DMS153 treated with DMSO at 0.1 percent for 48 hours (cell line): ENCODE data around the gene KCNN3.

Experiments
- DNase-seq: peaks from one replicate; lab custom pipeline; 2025; ENCODE audit not compliant: unreplicated experiment; lab: John Stamatoyannopoulos, UW

KCNN3 gene

DNA sequence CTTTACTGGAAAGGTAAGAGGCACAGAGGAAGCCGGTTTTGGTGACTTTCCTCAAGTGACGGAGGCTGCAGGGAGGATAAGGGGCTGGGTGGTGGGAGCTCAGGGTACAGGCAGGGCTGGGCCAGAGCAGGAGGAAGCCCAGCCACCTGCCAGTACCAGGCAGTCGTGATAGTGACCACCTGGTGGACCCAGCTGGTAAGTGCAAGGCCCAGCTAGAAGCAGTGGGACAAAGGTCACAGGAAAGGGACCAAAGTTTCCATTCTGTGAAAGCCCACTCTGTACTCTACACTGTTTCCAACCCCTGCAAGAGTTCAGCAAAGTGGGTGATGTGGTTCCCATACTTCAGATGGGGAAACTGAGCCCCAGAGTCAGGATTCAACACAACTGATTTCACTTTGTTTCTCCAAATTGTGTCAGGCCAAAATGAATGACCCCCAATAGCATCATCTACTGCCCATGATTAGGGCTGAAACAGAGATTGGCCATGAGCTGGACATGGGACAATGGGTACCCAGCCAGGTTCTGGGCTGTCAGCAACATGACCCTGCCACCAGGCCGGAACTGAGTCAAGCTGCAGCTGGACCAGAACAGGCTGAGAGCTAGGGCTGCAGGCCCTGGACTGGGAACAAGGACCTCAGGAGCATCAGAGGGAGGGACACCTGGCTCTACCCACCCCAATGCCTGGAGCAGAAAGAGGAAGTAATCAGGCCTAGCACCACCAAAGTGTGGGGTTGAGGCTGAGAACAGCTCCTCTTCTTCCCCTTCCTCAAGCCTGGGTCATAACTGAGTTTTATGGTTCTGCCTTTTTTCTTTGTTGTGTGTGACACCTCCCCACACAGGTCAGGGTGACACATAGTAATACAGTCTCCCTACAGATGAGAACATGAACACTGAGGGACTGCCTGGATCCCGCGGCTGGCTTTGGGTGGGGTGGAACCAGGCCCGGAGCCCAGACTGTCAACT is 50.2 kb downstream of the KCNN3 start:
- peak; percentile 18 for DNase-seq

DNA sequence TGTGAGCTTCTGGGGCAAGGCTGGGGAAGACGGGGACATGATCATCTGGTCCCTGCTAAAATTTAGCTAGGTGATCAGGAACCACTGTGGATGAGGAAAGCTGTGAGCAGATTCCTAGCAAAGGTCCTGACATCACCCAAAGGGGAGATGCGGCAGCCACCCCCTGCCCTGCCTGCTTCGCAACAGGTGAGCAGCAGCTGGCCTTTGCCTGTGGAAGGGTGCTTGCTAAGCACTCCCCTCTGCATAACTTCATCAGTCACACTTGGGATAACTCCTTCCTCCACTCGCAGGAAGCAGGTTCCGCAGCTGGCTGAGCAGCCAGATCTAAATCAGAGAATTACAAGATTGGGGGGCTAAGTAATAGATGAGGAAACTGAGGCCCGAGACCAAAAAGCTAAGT is 51.2 kb downstream of the KCNN3 start:
- DNase-seq, result no peak

DNA sequence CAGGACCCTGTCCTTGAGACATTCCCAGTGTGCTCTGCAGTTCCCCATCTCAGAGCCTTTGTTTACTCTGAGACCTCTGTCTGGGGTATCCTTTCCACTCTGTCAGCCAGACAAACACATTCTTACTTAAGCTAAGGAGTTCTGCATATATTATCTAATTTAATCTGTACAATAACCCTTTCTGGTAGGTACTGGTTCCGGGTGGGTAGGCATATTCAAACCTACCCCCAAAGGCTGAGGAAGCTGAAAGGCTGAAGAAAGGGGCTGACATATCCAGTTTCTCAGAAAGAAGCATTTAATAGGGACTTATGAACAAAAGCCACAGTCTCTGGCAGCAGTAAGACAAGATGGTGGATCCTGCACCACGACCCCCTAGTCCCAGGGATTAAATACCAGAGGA is 53.1 kb downstream of the KCNN3 start:
- DNase-seq, result no peak

DNA sequence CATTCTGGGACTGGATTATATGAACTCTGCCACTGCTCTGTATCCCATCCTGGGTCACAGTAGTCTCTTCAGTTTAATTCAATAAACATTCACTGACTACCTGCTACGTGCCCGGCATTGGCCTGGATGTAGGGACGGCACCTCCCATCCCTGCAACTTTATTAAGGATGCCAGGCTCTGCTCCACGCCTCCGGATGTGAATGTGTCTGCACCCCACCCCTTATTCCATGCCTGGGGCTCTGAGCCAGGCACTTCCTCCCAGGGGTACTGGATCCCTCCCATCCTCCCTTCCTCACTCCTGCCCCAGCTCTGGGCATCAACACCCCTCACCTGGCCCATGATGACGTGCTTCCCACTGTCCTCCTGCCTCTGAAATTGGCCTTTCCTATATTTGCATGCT is 53.7 kb downstream of the KCNN3 start:
- DNase-seq, result no peak

DNA sequence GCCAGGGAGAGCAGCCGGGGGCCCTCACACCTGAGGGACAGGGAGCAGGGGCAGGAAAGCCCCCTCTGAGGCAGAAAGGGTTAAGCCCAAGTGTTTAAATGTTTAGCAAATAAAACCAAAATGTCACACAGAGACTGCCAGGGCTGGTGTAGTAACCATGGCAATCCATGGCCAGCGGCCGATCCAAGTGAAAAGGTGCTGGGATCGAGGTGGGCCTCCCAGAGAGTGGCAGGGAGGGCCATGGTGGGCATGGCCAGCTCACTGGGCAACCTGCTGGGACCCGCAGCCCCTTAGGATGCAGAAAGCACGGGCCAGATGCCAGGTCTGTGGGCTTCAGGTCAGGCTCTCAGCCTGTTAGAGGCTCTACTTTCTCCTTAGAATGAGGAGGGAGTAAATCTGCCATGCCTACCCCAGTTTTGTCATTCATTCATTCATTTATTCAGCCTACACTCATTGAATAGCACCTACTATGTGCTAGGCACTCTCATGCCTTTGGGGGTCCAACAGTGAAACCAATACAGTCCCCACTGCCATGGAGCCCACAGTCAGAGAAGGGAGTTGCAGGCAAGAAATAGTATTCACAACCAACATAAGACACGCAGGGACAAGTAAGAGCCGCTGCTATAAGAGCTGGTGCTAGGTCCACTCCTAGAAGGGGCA is 56.1 kb downstream of the KCNN3 start:
- DNase-seq, result no peak

DNA sequence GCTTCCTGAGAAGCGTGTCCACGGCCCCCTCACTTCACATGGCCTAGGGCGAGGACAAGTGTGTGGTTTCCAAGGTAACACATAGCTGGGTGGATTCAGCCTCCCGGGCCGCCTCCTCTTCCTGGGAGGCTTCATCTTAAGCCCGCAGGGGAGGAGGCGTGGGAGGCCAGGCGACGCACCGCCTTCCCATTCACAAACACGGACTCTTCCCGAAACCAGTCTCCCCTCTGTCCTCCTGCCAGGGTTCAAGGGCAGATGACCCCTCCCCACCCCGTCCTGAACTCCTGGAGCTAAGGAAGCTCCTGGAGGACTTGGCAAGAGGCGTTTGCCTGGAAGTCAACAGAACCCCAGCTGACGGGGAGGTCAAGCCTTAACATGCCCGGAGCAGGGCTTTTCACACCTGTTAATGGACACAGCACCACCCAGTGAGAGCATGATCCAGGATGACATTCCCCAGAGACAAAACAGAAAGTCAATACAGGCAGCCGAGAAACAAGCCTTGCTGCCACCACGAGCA is 56.7 kb downstream of the KCNN3 start:
- peak; percentile 93 for DNase-seq

DNA sequence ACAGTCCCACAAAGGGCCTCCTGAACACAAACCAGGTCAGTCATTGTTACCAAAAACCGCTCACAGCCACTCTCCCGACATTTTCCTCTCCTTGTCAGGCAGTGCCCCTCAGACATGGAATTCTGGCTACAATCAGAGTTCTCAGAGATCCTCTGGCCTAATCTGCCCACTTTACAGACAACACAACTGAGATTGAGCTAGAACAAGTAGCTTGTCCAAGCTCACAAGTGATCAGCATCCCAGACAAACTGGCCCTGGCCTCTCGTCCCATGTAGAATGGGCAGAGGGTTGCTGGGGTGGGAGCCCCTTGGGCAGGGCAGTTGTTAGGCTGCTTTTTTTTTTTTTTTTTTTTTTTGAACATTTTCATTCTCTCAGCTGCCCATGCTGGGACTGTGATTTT is 57.2 kb downstream of the KCNN3 start:
- no peak for DNase-seq

DNA sequence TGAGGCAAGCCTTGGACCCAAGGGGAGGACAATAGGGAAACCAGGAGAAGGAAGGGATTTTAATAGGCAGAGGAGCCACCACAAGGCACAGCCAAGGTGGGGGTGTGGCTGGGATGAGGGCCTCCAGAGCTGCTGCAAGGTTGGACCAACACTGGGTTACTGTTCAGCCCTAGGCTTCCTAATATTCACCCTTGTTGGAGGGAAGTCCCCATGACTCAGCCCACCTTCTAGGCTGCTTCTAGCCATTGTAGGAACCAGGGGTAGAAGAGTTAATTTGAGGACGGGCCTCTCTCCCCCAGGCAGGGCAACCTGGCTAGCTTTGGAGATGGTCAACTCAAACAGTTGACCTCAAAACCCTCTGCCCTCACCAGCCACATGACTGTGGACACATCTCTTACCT is 59.5 kb downstream of the KCNN3 start:
- no peak for DNase-seq

DNA sequence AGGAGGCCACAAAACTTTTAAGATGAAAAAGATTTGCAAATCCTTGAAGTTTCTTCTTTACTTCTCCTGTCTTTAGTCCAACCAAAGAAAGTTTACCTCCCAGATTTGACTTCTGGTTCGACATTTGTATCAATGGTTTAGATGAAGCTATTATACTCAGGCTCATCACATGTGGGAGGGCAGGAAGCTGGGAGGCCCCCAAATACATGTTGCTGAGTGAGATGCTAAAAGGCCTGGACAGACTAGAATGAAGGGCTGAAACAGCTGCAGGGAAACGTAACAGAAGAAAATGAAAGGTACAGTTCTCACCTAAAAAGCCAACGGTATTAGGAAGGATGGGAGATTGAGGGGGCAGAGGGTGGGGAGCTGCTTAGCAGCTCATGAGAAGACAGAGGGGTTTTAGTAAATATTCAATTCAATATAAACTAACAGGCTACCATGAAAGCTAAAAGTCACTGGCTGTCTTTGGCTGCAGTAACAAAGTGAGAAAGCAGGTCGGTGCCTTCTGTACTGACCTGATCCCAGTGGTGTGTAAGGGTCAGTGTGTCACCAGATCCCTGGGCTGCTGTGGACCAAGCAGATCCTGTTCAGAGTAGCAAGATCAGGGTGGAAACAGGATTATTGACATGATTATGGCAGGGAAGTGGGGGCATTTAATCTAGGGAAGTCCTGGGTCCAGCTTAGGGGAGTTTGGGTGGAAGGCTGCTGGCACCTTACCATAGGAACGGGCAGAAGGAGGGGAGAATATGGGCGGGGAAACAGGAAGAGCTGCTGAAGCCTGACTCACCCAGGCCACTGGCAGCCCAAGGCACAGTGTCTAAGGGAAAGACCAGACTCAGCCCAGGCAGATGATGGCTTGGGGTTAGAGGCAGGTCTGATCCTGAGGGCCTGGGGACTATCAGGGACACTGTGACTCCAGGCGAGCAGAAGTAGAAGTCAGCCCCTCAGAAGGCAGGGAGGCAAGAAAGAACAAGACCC is 60.4 kb downstream of the KCNN3 start:
- DNase-seq, result no peak

DNA sequence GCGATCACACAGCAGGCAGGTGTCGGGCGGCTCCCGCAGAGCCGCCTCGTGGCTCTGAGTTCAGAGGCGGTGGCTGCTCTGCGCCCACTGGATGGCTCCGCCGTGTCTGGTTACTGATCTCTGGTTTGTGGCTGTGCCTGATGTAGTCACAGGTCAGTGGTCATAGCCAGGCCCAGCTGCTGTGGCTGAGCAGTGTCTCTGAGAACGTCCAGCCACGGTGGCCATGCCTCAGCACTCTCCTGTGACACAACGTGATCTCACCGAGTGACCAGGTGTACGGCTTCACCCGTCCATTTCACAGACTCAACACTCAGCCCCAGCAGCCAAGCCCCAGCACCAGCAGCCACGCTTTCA is 61.2 kb downstream of the KCNN3 start:
- DNase-seq, result no peak

DNA sequence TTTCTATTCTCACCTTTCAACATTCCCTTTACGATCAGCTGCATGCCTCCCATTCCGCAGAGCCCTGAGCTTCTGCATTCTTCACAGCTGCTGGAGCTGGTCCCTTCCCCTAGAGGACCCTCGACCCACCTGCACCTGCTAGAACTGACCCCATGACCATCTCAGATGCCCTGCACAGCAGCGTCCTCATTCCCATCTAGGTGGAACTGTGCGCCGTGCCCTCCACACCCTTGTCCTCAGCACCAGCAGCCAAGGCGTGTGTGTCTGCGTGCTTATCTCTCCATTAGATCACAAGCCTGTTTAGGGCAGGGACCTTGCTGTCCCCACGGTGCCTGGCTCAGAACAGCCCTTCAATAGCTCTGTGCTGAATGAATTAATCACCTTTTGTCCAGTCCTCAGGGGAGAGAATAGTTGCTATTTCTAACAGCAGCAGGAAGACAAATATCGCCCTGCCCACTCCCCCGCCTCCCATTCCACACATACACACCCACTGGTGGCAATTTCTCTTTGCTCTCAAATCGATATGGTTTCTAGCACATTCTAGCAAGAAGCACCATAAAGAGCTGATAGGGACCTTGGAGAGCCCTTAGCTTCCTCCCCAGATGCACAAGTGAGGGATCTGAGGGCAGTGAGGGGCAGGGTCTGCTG is 61.7 kb downstream of the KCNN3 start:
- no peak for DNase-seq

DNA sequence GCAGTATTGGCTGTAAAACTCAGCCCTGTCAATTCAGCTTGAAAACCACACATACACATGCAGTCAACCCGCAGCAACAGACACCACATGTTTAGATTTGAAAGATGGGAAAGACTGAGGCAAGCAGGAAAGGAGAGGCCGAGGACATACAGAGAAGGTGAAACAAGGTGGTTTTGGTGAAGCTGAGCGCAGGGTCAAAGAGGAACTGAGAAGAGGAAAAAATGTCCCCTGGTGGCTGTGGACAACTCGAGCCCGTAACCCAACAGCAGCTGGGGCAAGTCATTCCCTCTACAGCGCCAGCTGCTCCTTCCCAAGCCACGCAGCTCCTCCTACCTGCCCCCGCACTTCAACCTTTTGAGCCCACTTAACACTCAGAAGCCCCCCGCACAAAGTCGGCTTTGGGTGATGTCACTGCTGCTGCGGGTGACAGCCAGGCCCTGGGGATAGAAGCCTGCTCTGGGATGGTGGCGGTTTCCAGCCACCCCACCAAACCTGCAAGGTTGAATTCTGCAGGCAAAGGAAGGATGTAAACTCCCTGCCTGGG is 63.0 kb downstream of the KCNN3 start:
- DNase-seq, result no peak

DNA sequence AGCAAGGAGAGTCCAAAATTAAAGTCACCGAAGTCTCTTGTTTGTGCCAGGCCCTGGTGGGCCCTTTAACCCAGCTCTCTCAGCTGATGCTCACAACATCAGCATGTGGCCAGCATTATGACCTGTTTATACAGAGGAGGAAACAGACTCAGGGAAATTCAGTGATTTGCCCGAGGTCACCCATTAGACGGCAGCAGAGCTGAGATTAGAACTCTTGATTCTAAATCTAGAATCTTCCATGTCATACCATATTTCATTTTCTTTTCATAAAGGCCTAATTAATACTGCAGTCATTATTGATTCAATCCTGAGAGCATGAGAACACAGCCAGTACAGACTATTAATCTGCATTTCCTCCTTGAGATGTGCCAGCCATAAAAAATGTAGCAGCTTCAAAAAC is 63.7 kb downstream of the KCNN3 start:
- no peak for DNase-seq

DNA sequence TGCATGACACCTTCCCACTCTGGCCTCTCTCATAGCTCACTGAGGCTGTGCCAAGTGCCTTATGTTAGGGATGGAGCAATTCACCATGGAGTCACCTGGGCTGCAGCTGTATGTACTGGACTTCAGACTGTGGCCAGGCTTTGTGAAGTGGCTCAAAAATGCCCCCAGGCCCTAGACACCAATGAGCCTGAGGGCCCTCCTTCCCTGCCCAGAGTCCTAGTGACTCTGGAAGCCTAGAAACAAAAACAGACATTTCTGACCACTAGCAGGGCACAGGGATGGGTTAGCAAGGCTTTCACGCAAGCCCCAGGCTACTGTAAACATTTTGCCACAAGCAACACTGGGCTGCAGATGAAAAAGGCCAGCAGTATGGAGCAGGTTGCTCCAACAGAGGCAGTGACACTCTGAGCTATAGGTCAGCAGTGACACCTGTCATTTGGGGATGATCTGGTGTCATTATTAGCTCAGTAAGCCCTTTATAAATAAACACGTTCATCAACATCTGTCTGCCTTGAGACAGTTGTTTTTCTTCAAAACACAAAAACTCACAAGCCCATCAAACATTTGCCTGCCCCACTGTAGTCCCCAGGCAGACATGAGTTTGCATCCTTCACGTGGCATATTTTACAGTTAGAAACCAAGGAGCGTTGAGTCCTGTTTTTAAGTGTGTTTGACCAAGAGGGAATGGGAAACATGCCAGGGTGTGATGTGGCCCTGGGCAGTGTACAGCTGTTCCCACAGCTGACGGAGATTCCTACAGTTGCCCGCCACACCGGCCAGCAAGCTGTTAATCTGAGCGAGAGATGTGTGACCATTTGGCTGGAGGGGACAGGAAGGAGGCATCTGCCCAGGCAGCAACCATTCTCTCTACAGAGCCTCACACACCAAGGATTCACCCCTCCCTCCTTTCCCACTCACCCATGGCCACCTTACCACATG is 66.8 kb downstream of the KCNN3 start:
- no peak for DNase-seq

DNA sequence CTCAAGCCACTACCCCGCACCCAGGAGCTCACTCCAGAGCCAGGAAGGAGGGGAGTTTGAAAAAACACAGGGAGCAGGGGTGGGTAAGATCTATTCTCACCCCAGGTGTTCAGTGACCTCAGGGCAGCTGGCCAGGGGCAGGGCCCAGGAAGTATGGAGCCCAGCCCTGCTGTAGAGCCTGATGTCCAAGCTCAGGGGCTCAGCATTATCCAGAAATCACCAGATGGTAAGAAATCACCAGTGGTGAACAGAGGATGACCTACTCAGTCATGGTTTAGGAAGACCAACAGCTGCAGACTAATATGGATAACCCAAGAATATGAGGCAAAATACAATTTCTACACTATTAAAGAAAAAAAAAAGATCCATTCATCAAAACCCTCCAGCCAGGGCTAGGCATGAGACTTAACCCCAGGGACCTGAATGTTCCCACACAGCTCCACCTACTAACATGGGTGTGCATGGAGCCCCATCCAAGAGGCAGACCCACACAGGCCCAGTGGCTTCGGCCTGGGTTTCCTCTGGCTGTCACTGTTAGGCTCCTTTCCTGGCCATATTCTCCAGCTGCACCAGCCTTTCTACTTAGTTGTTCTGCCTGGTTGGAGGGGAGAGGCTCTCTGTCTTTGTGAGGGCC is 67.6 kb downstream of the KCNN3 start:
- no peak for DNase-seq

DNA sequence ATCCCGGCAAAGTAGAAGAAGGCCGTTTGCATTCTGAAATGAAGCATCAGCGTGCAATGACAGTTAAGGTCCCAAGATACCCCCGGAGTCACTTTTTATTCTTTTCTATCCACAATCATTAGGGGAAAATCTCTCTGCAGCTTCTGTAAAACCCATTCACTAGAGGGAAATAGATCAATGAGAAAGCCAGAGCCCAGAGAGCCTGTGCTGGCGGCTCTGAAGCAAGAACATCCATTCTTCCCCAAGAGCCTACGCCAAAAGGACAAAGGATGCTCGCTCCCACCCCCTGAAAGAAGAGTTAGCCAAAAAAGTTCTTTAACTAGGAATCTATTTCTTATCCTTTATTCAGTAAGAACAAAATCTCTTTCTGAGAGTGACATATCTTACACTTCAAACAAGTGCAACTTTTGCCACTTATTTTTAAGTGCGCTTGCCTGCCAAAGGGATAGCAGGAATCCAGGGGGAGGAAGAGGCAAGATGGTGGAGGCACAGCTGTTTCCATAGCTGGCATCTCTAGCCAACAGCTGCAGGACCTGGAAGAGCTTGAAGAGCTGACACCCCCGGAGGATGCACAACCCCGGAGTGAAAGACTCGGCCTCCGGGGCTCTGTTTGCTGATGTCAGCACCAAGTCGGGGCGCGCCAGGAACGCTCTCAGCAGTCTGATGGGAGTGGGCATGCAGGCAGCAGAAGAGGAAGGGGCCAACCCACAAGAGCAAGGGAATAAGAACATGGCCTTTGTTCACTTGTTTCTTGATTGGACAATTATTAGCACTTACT is 68.7 kb downstream of the KCNN3 start:
- no peak for DNase-seq

DNA sequence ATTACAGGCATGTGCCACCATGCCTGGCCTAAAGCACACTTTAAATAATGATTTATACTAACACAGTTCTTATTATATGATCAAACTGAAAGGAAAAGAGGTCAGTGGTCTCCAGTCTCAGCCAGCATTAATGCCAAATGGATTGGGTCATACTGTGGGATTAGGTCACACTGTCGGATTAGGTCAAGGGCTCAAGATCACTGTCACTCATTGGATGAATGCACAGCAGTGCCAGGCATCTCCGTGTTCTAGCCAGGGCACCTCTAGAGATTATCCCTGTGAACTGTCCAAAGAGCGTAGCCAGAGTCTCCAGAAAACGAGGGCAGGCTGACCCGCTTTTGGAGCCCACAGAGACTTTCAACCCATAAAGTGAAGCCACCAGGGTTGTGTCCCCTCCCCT is 70.9 kb downstream of the KCNN3 start:
- no peak for DNase-seq

DNA sequence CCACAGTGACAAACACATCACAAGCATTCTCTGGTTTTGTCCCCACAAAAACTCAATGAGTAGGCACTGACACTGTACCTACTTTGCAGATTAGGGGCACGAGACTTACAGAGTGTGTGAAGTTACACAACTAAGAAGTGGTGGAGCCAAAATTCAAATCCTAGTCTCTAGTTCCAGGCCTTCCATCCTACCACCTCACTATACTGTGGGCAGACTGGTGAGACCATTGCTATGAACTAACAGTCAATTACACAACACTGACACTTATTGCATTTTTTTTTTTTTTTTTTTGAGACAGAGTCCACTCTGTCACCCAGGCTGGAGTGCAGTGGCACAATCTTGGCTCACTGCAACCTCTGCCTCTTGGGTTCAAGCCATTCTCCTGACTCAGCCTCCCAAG is 71.4 kb downstream of the KCNN3 start:
- no peak for DNase-seq
